Activated CD4-positive, alpha-beta T cell treated with anti-CD3 and anti-CD28 coated beads, Interleukin-10, Interleukin-2, amounts not matched to agents 100 ng/mL and 50 ng/mL, durations not matched to agents 16 hours and 8 hours (primary cell): ENCODE results near the gene WWTR1.

Source experiments
- DNase-seq: peaks from one replicate; pipeline ENCODE4 v3.0.0-alpha.2; 2020

The WWTR1 gene

GRCh38 chr3:149654188-149654601 is 3.6 kb downstream of the WWTR1 start:
- DNase-seq = no peak

- DNase-seq = no peak
Observed at GRCh38 chr3:149653564-149653963, 4.3 kb downstream of the WWTR1 start.

- DNase-seq = no peak
Observed at GRCh38 chr3:149653136-149653535, 4.7 kb downstream of the WWTR1 start.

- no peak for DNase-seq
Observed at GRCh38 chr3:149650828-149651227, 7.0 kb downstream of the WWTR1 start.

- DNase-seq = no peak
Observed at GRCh38 chr3:149648525-149648924, 9.3 kb downstream of the WWTR1 start.

- DNase-seq = no peak
Observed at GRCh38 chr3:149647812-149648211, 10.0 kb downstream of the WWTR1 start.

- DNase-seq = no peak
Observed at GRCh38 chr3:149647285-149647684, 10.5 kb downstream of the WWTR1 start.

GRCh38 chr3:149646181-149646766 is 11.6 kb downstream of the WWTR1 start:
- no peak for DNase-seq

- no peak for DNase-seq
Observed at GRCh38 chr3:149643963-149644362, 13.9 kb downstream of the WWTR1 start.

- no peak for DNase-seq
Observed at GRCh38 chr3:149643482-149643798, 14.4 kb downstream of the WWTR1 start.

GRCh38 chr3:149640976-149641728 is 16.7 kb downstream of the WWTR1 start:
- no peak for DNase-seq

- no peak for DNase-seq
Observed at GRCh38 chr3:149639093-149639486, 18.7 kb downstream of the WWTR1 start.

- DNase-seq = no peak
Observed at GRCh38 chr3:149638228-149639092, 19.4 kb downstream of the WWTR1 start.

- no peak for DNase-seq
Observed at GRCh38 chr3:149635396-149635795, 22.4 kb downstream of the WWTR1 start.

GRCh38 chr3:149634573-149634972 is 23.3 kb downstream of the WWTR1 start:
- DNase-seq = no peak

- no peak for DNase-seq
Observed at GRCh38 chr3:149634072-149634471, 23.8 kb downstream of the WWTR1 start.

- DNase-seq = no peak
Observed at GRCh38 chr3:149632225-149632624, 25.6 kb downstream of the WWTR1 start.

GRCh38 chr3:149630806-149631205 is 27.0 kb downstream of the WWTR1 start:
- no peak for DNase-seq

GRCh38 chr3:149628957-149629670 is 28.7 kb downstream of the WWTR1 start:
- DNase-seq = no peak

- no peak for DNase-seq
Observed at GRCh38 chr3:149626671-149627070, 31.2 kb downstream of the WWTR1 start.

- DNase-seq = no peak
Observed at GRCh38 chr3:149625795-149626194, 32.0 kb downstream of the WWTR1 start.

- DNase-seq = no peak
Observed at GRCh38 chr3:149623824-149624223, 34.0 kb downstream of the WWTR1 start.
